Upper lobe of left lung (tissue), 4 donors: ENCODE results near the gene ISCU.

ENCODE experiments used
- EP300 ChIP-seq, 4 donors: sonication (generic); formaldehyde crosslinking; IDR thresholded peaks; one replicate each; pipeline ENCODE4 v1.5.1; 2017; ENCODE audit warnings: antibody characterized with exemption in 4 of 4, control low read depth in 2 of 4
- TF ChIP-seq, protein P1 (sequence below), 6 experiments: fragments of 450-650 bp in 4 of 6; fragments of 200-600 bp in 2 of 6; sonication (generic) in 2 of 6; IDR thresholded peaks; one replicate each; pipeline ENCODE4 v1.5.1; 2016 to 2019; ENCODE audit warnings: antibody characterized with exemption in 6 of 6

- TF ChIP-seq, protein P1, sequence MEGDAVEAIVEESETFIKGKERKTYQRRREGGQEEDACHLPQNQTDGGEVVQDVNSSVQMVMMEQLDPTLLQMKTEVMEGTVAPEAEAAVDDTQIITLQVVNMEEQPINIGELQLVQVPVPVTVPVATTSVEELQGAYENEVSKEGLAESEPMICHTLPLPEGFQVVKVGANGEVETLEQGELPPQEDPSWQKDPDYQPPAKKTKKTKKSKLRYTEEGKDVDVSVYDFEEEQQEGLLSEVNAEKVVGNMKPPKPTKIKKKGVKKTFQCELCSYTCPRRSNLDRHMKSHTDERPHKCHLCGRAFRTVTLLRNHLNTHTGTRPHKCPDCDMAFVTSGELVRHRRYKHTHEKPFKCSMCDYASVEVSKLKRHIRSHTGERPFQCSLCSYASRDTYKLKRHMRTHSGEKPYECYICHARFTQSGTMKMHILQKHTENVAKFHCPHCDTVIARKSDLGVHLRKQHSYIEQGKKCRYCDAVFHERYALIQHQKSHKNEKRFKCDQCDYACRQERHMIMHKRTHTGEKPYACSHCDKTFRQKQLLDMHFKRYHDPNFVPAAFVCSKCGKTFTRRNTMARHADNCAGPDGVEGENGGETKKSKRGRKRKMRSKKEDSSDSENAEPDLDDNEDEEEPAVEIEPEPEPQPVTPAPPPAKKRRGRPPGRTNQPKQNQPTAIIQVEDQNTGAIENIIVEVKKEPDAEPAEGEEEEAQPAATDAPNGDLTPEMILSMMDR (IDR thresholded peaks at IDR 0.05), result no peak
- no peak for TF ChIP-seq EP300 (IDR thresholded peaks at IDR 0.05)
Observed at GRCh38 chr12:108565976-108566375, 3.6 kb downstream of the ISCU start.
